A204.1 (cell line): ENCODE data around the gene PI16.

Source experiments
- FAIRE-seq: peaks from 2 replicates; lab custom pipeline; 2012; peaks lifted over from hg19 to GRCh38; lab: Jason Lieb, UNC

PI16 gene

GRCh38 chr6:37004044-37004980, 49.8 kb downstream of the PI16 start:
- FAIRE-seq, result no peak

DNA sequence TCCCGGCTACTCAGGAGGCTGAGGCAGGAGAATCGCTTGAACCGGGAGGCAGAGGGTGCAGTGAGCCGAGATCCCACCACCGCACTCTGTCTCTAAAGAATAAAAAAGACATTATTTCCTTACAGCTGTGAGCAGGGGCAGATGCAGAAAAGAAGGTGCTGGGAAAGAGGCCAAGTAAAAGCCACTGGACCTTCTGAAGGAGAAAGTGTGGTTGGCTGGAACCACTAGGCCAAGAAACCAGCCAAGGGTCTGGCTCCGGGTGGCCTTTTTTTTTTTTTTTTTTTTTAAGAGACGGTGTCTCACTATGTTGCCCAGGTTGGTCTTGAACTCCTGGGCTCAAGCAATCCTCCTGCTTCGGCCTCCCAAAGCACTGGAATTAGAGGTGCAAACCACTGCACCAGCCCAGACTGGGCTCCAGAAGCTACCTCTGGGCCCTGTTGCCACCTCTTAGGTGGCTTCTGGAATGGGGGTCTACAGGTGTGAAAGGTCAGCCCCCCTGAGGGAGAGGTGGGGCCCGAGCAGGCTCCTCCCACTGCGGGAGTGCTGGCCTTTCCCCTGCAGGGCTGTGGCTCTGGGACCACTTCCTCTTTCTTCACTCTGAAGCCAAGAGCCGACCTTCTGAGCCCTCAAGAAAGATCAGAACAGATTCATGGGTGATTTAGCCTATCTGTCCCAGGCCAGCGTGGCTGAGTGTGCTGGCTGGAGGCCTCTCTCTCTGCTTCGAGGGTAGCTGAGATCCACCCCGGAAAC, 50.7 kb downstream of the PI16 start, which contains the start of gene FGD2:
TSS of gene FGD2 (plus strand) at position 595 of the 750 bp plus-strand sequence. CDS start 163 bp downstream, outside the sequence.
- FAIRE-seq, result no peak

- FAIRE-seq, result no peak
Measured at GRCh38 chr6:37005827-37006567, 51.5 kb downstream of the PI16 start.

GRCh38 chr6:37006793-37007339, 52.3 kb downstream of the PI16 start:
- FAIRE-seq, result no peak

DNA sequence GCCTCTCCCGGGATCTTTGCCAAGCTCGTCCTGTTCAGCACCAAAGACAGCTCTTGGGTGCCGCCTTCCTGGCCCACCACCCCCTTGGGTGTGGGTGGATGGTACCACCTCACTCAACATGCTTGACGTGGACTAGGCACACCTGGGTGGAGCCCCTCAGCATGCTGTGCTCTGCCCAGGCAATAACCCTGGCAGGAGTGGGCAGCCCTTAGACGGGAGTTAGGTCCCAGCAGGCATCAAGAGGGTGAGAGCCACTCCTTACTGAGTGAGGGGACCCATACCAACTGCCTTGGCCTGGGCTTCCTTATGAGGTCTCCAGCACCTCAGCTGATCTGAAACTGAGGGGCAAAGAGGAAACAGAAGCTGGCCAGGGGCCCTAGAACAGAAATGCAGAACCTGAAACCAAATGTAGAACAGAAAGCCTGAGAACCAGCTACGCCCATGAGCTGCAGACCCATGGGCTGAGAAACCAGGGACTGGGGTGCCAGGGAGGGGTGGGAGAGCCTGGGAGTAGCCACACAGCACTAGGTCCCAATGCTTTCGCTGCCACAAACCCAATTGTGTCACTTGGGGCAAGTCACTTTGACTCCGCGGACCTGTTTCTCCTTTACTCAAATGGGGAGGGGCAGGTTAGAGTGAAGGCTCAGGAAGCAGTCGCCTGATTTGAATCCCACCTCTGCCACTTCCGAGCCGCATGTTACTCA, 53.0 kb downstream of the PI16 start:
- FAIRE-seq, result no peak

GRCh38 chr6:37008484-37009465, 54.2 kb downstream of the PI16 start:
- no peak for FAIRE-seq

DNA sequence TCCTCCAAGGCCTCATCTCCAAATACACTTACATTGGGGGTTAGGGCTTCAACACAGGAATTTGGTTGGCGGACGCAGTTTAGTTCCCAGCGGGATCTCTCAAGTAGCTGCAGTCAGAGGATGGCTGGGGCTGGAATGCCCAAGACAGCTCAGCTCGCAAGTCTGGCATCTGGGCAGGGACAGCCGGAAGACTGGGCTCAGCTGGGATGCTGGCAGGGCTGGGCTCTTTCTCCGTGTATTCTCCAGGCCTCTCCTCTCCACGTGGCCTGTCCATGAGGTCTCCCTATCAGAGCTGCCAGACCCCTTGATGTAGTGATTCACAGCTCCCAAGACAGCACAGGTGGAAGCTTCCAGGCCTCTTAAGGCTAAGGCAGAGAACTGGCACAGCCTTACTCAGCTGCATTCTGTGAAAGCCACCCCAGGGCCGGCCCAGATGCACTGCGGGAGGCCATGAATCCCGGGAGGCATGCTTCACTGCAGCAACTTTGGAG, 55.9 kb downstream of the PI16 start:
- FAIRE-seq, result no peak

GRCh38 chr6:37011656-37012378, 57.3 kb downstream of the PI16 start:
- no peak for FAIRE-seq

GRCh38 chr6:37013516-37014491, 59.3 kb downstream of the PI16 start:
- no peak for FAIRE-seq
